Ecto neural progenitor cell (in vitro differentiated cells): Measurements from ENCODE around the gene DAGLA.
A peak's percentile ranks its signal among the peaks of the same experiment; 100 is the strongest.
"Not testable (repeated sequence)": the region's sequence is repeated elsewhere in the genome, so short reads cannot be mapped to it uniquely, and the experiment has no call there.

ENCODE experiments used
- DNase-seq: peaks from one replicate; pipeline ENCODE4 v3.0.0-alpha.2; 2018; ENCODE audit warnings: low spot score

The DAGLA gene

GRCh38 chr11:61679893-61680621 is at the start of gene DAGLA:
TSS of gene DAGLA (plus strand) at chr11:61680391. CDS start at chr11:61720156, 39,765 bp downstream.
- DNase-seq: peak; percentile 91

- DNase-seq: peak; percentile 67
Observed at GRCh38 chr11:61632096-61632495, 48.1 kb upstream of the DAGLA start.

GRCh38 chr11:61635304-61635703 is 44.9 kb upstream of the DAGLA start:
- no peak for DNase-seq

- DNase-seq: no peak
Observed at GRCh38 chr11:61635787-61636186, 44.4 kb upstream of the DAGLA start.

- no peak for DNase-seq
Observed at GRCh38 chr11:61636676-61637075, 43.5 kb upstream of the DAGLA start.

GRCh38 chr11:61637277-61637676 is 42.9 kb upstream of the DAGLA start:
- DNase-seq: no peak

GRCh38 chr11:61639816-61640443 is 40.3 kb upstream of the DAGLA start:
- DNase-seq: no peak

- no peak for DNase-seq
Observed at GRCh38 chr11:61642162-61642561, 38.0 kb upstream of the DAGLA start.

GRCh38 chr11:61645179-61645868 is 34.9 kb upstream of the DAGLA start:
- no peak for DNase-seq

- no peak for DNase-seq
Observed at GRCh38 chr11:61647529-61647928, 32.7 kb upstream of the DAGLA start.

GRCh38 chr11:61650781-61651571 is 29.2 kb upstream of the DAGLA start:
- peak; percentile 70 for DNase-seq

GRCh38 chr11:61652135-61652534 is 28.1 kb upstream of the DAGLA start:
- DNase-seq: no peak

- no peak for DNase-seq
Observed at GRCh38 chr11:61654397-61654829, 25.8 kb upstream of the DAGLA start.

- not testable (repeated sequence) for DNase-seq
Observed at GRCh38 chr11:61655266-61656159, 24.7 kb upstream of the DAGLA start.

- no peak for DNase-seq
Observed at GRCh38 chr11:61656347-61657077, 23.7 kb upstream of the DAGLA start.

- no peak for DNase-seq
Observed at GRCh38 chr11:61657566-61658290, 22.5 kb upstream of the DAGLA start.

GRCh38 chr11:61659413-61660196 is 20.6 kb upstream of the DAGLA start:
- no peak for DNase-seq

GRCh38 chr11:61660997-61661396 is 19.2 kb upstream of the DAGLA start:
- DNase-seq: not testable (repeated sequence)
